SK-N-SH (cell line): ENCODE measurements around the gene DDX17. TPM values are rescaled to one million over a fixed set of nuclear protein-coding genes. Genes with fewer than 3 reads are reported as not detected.

Experiments
- CTCF ChIA-PET: fragments of 300-600, 350-600 bp; formaldehyde crosslinking; extraction: SDS; loops from one replicate; lab custom pipeline; 2021; lab: Yijun Ruan, JAX
- POLR2A ChIA-PET: fragments of 350-600 bp; sonication (Branson Sonifier 250); formaldehyde crosslinking; extraction: SDS; loops from one replicate; lab custom pipeline; 2020; ENCODE audit warnings: antibody characterized with exemption, inconsistent platforms; lab: Yijun Ruan, JAX
- DNase-seq: peaks from one replicate; pipeline ENCODE4 v3.0.0; 2012
- H2AFZ ChIP-seq: fragments of 200-600 bp; sonication (generic); 2 replicates; pipeline ENCODE4 v1.8.1; 2016; ENCODE audit warnings: antibody characterized with exemption, mild to moderate bottlenecking, low read depth
- H3F3A ChIP-seq: fragments of 200-600 bp; sonication (generic); replicated peaks from 2 replicates; pipeline ENCODE3; 2016; ENCODE audit warnings: antibody characterized with exemption, mild to moderate bottlenecking; ENCODE audit not compliant: insufficient read depth
- H3K27ac ChIP-seq, 2 experiments: fragments of 200-500 bp in 1 of 2; fragments of 200-600 bp in 1 of 2; sonication (Bioruptor generic) in 1 of 2; sonication (generic), shearing (Covaris generic) in 1 of 2; 2 replicates each; pipeline versions ENCODE4 v1.5.1 to v1.6.1; 2014 to 2016; ENCODE audit warnings: low read depth in 2 of 2, inconsistent platforms in 1 of 2, low read length in 1 of 2, mild to moderate bottlenecking in 1 of 2, mixed read lengths in 1 of 2
- H3K27me3 ChIP-seq: fragments of 200-600 bp; sonication (generic), shearing (Covaris generic); 2 replicates; pipeline ENCODE4 v1.6.1; 2016; ENCODE audit warnings: mixed run types; ENCODE audit not compliant: insufficient read depth
- H3K36me3 ChIP-seq, 2 experiments: fragments of 200-500 bp in 1 of 2; fragments of 200-600 bp in 1 of 2; sonication (Bioruptor generic) in 1 of 2; sonication (generic) in 1 of 2; replicated peaks in 1 of 2; 2 replicates each; pipeline versions ENCODE3 to v1.5.1; 2014 to 2016; ENCODE audit warnings: low read length in 1 of 2, mild to moderate bottlenecking in 1 of 2; ENCODE audit not compliant: insufficient read depth in 2 of 2, control insufficient read depth in 1 of 2
- H3K4me1 ChIP-seq, 2 experiments: fragments of 200-500 bp in 1 of 2; fragments of 200-600 bp in 1 of 2; sonication (Bioruptor generic) in 1 of 2; sonication (generic), shearing (Covaris generic) in 1 of 2; 2 replicates each; pipeline versions ENCODE4 v1.5.1 to v1.6.1; 2014 to 2016; ENCODE audit warnings: low read depth in 1 of 2, low read length in 1 of 2, mixed run types in 1 of 2; ENCODE audit not compliant: insufficient read depth in 2 of 2, control insufficient read depth in 1 of 2
- H3K4me2 ChIP-seq: fragments of 200-600 bp; sonication (generic), shearing (Covaris generic); 2 replicates; pipeline ENCODE4 v1.6.1; 2017; ENCODE audit warnings: mixed run types
- H3K4me3 ChIP-seq, 2 experiments: fragments of 200-500 bp in 1 of 2; fragments of 200-600 bp in 1 of 2; sonication (Bioruptor generic) in 1 of 2; sonication (generic), shearing (Covaris generic) in 1 of 2; 2 replicates each; pipeline versions ENCODE4 v1.5.1 to v1.8.1; 2014 to 2016; ENCODE audit warnings: low read depth in 2 of 2, inconsistent platforms in 1 of 2, low read length in 1 of 2, mild to moderate bottlenecking in 1 of 2, mixed read lengths in 1 of 2, moderate library complexity in 1 of 2
- H3K79me2 ChIP-seq: fragments of 200-600 bp; sonication (generic); 2 replicates; pipeline ENCODE4 v1.8.1; 2017; ENCODE audit warnings: mild to moderate bottlenecking; ENCODE audit not compliant: insufficient read depth
- H3K9ac ChIP-seq: fragments of 200-600 bp; sonication (generic); 2 replicates; pipeline ENCODE4 v1.6.1; 2017; ENCODE audit warnings: mixed run types
- H3K9me2 ChIP-seq: fragments of 200-600 bp; sonication (generic); 2 replicates; pipeline ENCODE4 v1.6.1; 2017; ENCODE audit warnings: mixed run types
- H3K9me3 ChIP-seq: fragments of 200-600 bp; sonication (generic); 2 replicates; pipeline ENCODE4 v1.6.1; 2017; ENCODE audit warnings: mixed run types, mild to moderate bottlenecking, moderate library complexity
- H4K20me1 ChIP-seq: fragments of 200-600 bp; sonication (generic); 2 replicates; pipeline ENCODE4 v1.6.1; 2017; ENCODE audit warnings: mild to moderate bottlenecking, mixed run types; ENCODE audit not compliant: insufficient read depth
- CHD2 ChIP-seq: fragments of 150-350 bp; IDR thresholded peaks from 2 replicates; pipeline ENCODE4 v1.6.1; 2018; ENCODE audit warnings: low read length; ENCODE audit not compliant: partially characterized antibody
- CTCF ChIP-seq: fragments of 200-600 bp; sonication (generic); IDR thresholded peaks from 2 replicates; pipeline ENCODE4 v1.6.1; 2017; ENCODE audit warnings: antibody characterized with exemption, mild to moderate bottlenecking, moderate library complexity
- EZH2phosphoT487 ChIP-seq: fragments of 200-600 bp; sonication (generic); IDR thresholded peaks from 2 replicates; pipeline ENCODE4 v1.6.1; 2017; ENCODE audit warnings: low read depth, mixed run types, mild to moderate bottlenecking, antibody characterized with exemption, moderate library complexity, borderline replicate concordance
- FOXJ3 ChIP-seq: sonication (generic); formaldehyde crosslinking; IDR thresholded peaks from 2 replicates; pipeline ENCODE4 v1.5.1; 2020; ENCODE audit warnings: mild to moderate bottlenecking, missing genetic modification reagents
- GABPA ChIP-seq: IDR thresholded peaks from 2 replicates; pipeline ENCODE4 v1.4.0; 2012; ENCODE audit warnings: low read depth, mild to moderate bottlenecking
- GATA2 ChIP-seq: sonication (generic); formaldehyde crosslinking; IDR thresholded peaks from 2 replicates; pipeline ENCODE4 v1.5.0; 2020; ENCODE audit warnings: mild to moderate bottlenecking, missing genetic modification reagents
- IRF3 ChIP-seq: fragments of 150-350 bp; IDR thresholded peaks from 2 replicates; pipeline ENCODE4 v1.6.1; 2016; ENCODE audit warnings: mild to moderate bottlenecking, low read depth, low read length
- MAX ChIP-seq: IDR thresholded peaks from 2 replicates; pipeline ENCODE4 v1.4.0; 2012; ENCODE audit warnings: low read depth
- NFIC ChIP-seq: IDR thresholded peaks from 2 replicates; pipeline ENCODE4 v1.4.0; 2012; ENCODE audit warnings: borderline replicate concordance
- RAD21 ChIP-seq: IDR thresholded peaks from 2 replicates; pipeline ENCODE4 v1.6.1; 2012; ENCODE audit warnings: mild to moderate bottlenecking, low read length
- REST ChIP-seq: IDR thresholded peaks from 2 replicates; pipeline ENCODE4 v1.6.1; 2012; ENCODE audit warnings: mild to moderate bottlenecking, low read depth, low read length, moderate library complexity
- RFX5 ChIP-seq: IDR thresholded peaks from 2 replicates; pipeline ENCODE4 v1.6.1; 2012; ENCODE audit warnings: mild to moderate bottlenecking, improper control_type of control experiment, low read length
- SIN3A ChIP-seq: IDR thresholded peaks from 2 replicates; pipeline ENCODE4 v1.6.1; 2012; ENCODE audit warnings: low read depth, mild to moderate bottlenecking, low read length, moderate library complexity, borderline replicate concordance
- SMC3 ChIP-seq: IDR thresholded peaks from 2 replicates; pipeline ENCODE4 v1.6.1; 2012; ENCODE audit warnings: low read depth, low read length, improper control_type of control experiment
- TCF12 ChIP-seq: IDR thresholded peaks from 2 replicates; pipeline ENCODE4 v1.4.0; 2012
- TEAD4 ChIP-seq: IDR thresholded peaks from 2 replicates; pipeline ENCODE4 v1.4.0; 2012; ENCODE audit warnings: mild to moderate bottlenecking, borderline replicate concordance; ENCODE audit not compliant: insufficient read depth
- YY1 ChIP-seq: IDR thresholded peaks from 2 replicates; pipeline ENCODE4 v1.4.0; 2012; ENCODE audit warnings: low read depth, mild to moderate bottlenecking
- ZBTB33 ChIP-seq: IDR thresholded peaks from 2 replicates; pipeline ENCODE4 v1.4.0; 2012; ENCODE audit warnings: low read depth, borderline replicate concordance
- WGBS: methylation state at CpG from one replicate; pipeline ENCODE4 v1.1.6; 2017; ENCODE audit warnings: low lambda C conversion rate; 5-methylcytosine and 5-hydroxymethylcytosine counted together
- polyA plus RNA-seq, 3 experiments: library from polyadenylated mRNA; depleted of rRNA; stranded (reverse); fragments of >200 nt; gene quantifications; 2 replicates each; pipeline ENCODE4 v1.2.3, GENCODE V29; 2012

The DDX17 gene
- polyA plus RNA-seq, 1 of the 3 experiments (the other 2 are of a cell fraction): 111 TPM

- TF ChIP-seq REST (no peak), YY1 (no peak), MAX (no peak), EZH2phosphoT487 (no peak), SIN3A (no peak), NFIC (no peak), FOXJ3 (CRISPR knock-in tag) (no peak), SMC3 (no peak), CHD2 (no peak), RFX5 (no peak), ZBTB33 (no peak), GATA2 (CRISPR knock-in tag) (no peak)
These were observed 49.0 kb downstream of the DDX17 start (continued) for GRCh38 chr22:38456841-38457699.

GRCh38 chr22:38456272-38456835 is 49.8 kb downstream of the DDX17 start:
- Histone ChIP-seq H3K9me3 (no peaks in the 10 kb centered on the region), H3K4me3 (no peak overlapping the region), H3F3A (no peaks in the 10 kb centered on the region), H3K4me2 (no peak overlapping the region), H4K20me1 (no peaks in the 10 kb centered on the region), H2AFZ (no peak overlapping the region), H3K79me2 (no peaks in the 10 kb centered on the region), H3K9ac (no peak overlapping the region), H3K9me2 (no peaks in the 10 kb centered on the region), H3K36me3 (no peaks in the 10 kb centered on the region), H3K27me3 (no peaks in the 10 kb centered on the region; the same call in 1 of the 2 replicates), H3K27ac (no peak overlapping the region), H3K4me1 (peaks cover 0 to 14% of the 10 kb centered on the region in 2 experiments; a peak in 1 of 4 replicates)
- POLR2A ChIA-PET: no interaction called here
- WGBS: 31% methylated on average over 5 of the region's 17 CpGs
- no peak for DNase-seq
- CTCF ChIA-PET: no interaction called here
- TF ChIP-seq IRF3: no peak
- no peak for TF ChIP-seq GATA2 (CRISPR knock-in tag)
- TF ChIP-seq MAX: no peak
- no peak for TF ChIP-seq CHD2
- TF ChIP-seq RAD21: no peak
- no peak for TF ChIP-seq TCF12
- TF ChIP-seq TEAD4: no peak
- TF ChIP-seq CTCF: no peak
- TF ChIP-seq NFIC: no peak
- no peak for TF ChIP-seq GABPA
